HepG2 (cell line): ENCODE measurements around the gene GRM2. TPM values are rescaled to one million over a fixed set of nuclear protein-coding genes. Genes with fewer than 3 reads are reported as not detected.

ENCODE experiments used
- CC2D1A ChIP-seq: sonication (generic); formaldehyde crosslinking; IDR thresholded peaks from 2 replicates; pipeline ENCODE4 v1.8.1; 2023; ENCODE audit warnings: mild to moderate bottlenecking, missing genetic modification reagents
- GTF2F1 ChIP-seq: fragments of 150-350 bp; IDR thresholded peaks from 2 replicates; pipeline ENCODE4 v1.6.1; 2014; ENCODE audit warnings: low read length
- HDAC6 ChIP-seq: fragments of 200-600 bp; sonication (generic); IDR thresholded peaks from 2 replicates; pipeline ENCODE4 v1.7.0; 2017; ENCODE audit warnings: mild to moderate bottlenecking, antibody characterized with exemption, low read length, low read depth
- MBD4 ChIP-seq: IDR thresholded peaks from 2 replicates; pipeline ENCODE4 v1.6.1; 2012; ENCODE audit warnings: low read length, inconsistent platforms, borderline replicate concordance
- MYC ChIP-seq: sonication (generic); formaldehyde crosslinking; IDR thresholded peaks from 2 replicates; pipeline ENCODE4 v1.9.0; 2021; ENCODE audit warnings: missing genetic modification reagents, borderline replicate concordance
- RBAK ChIP-seq: sonication (generic); formaldehyde crosslinking; IDR thresholded peaks from 2 replicates; pipeline ENCODE4 v1.5.1; 2020; ENCODE audit warnings: mild to moderate bottlenecking, missing genetic modification reagents
- SIX4 ChIP-seq: sonication (generic); formaldehyde crosslinking; IDR thresholded peaks from 2 replicates; pipeline ENCODE4 v1.4.0; 2020; ENCODE audit warnings: missing genetic modification reagents
- TCF7L2 ChIP-seq: IDR thresholded peaks from 2 replicates; pipeline ENCODE4 v1.6.1; 2011; ENCODE audit warnings: mild to moderate bottlenecking, low read depth, low read length, moderate library complexity
- TGIF2 ChIP-seq: IDR thresholded peaks from 2 replicates; pipeline ENCODE4 v1.6.1; 2016; ENCODE audit warnings: control low read depth, missing compliant biosample characterization
- ZKSCAN1 ChIP-seq: fragments of 150-350 bp; IDR thresholded peaks from 2 replicates; pipeline ENCODE4 v1.6.1; 2014; ENCODE audit warnings: low read length
- ZNF264 ChIP-seq: sonication (generic); formaldehyde crosslinking; IDR thresholded peaks from 2 replicates; pipeline ENCODE4 v1.4.0; 2020; ENCODE audit warnings: missing genetic modification reagents
- ZNF430 ChIP-seq: sonication (generic); formaldehyde crosslinking; IDR thresholded peaks from 2 replicates; pipeline ENCODE4 v1.9.0; 2021; ENCODE audit warnings: mild to moderate bottlenecking, missing genetic modification reagents
- ZNF567 ChIP-seq: sonication (generic); formaldehyde crosslinking; IDR thresholded peaks from 2 replicates; pipeline ENCODE4 v1.8.1; 2023; ENCODE audit warnings: mild to moderate bottlenecking, missing genetic modification reagents, borderline replicate concordance
- ZNF569 ChIP-seq: sonication (generic); formaldehyde crosslinking; IDR thresholded peaks from 2 replicates; pipeline ENCODE4 v1.5.0; 2020; ENCODE audit warnings: mild to moderate bottlenecking, missing genetic modification reagents, moderate library complexity, borderline replicate concordance
- ZNF788 ChIP-seq: sonication (generic); formaldehyde crosslinking; IDR thresholded peaks from 2 replicates; pipeline ENCODE4 v1.5.0; 2020; ENCODE audit warnings: mild to moderate bottlenecking, missing genetic modification reagents, borderline replicate concordance
- ZSCAN20 ChIP-seq: sonication (generic); formaldehyde crosslinking; IDR thresholded peaks from 2 replicates; pipeline ENCODE4 v1.4.0; 2020; ENCODE audit warnings: missing genetic modification reagents, mild to moderate bottlenecking, borderline replicate concordance
- polyA plus RNA-seq, 8 experiments: library from polyadenylated mRNA; depleted of rRNA in 3 of 8; stranded (reverse) in 7 of 8; unstranded in 1 of 8; fragments of >200 nt; fragmentation: Illumina TruSeq in 4 of 8; extraction: Trizol in 4 of 8; gene quantifications; 2 replicates each; pipeline versions ENCODE4 v1.2.1 to v1.2.3, GENCODE V29; 2011 to 2016; ENCODE audit warnings: low read depth in 4 of 8, missing spikeins in 1 of 8, mixed read lengths in 1 of 8; ENCODE audit not compliant: insufficient read depth in 1 of 8
- total RNA-seq, 5 experiments: library from RNA; depleted of rRNA; stranded (reverse); fragments of >200 nt; fragmentation: Illumina TruSeq; extraction: Trizol; gene quantifications; 2 replicates each; pipeline ENCODE4 v1.2.3, GENCODE V29; 2016; ENCODE audit warnings: low read depth in 1 of 5
- TF ChIP-seq, protein P1 (sequence below): sonication (generic); formaldehyde crosslinking; IDR thresholded peaks from 2 replicates; pipeline ENCODE4 v1.5.0; 2020; ENCODE audit warnings: missing genetic modification reagents
- TF ChIP-seq, protein P2 (sequence below): sonication (generic); formaldehyde crosslinking; IDR thresholded peaks from 2 replicates; pipeline ENCODE4 v1.4.0; 2020; ENCODE audit warnings: missing genetic modification reagents, mild to moderate bottlenecking, borderline replicate concordance
- TF ChIP-seq, protein P3 (sequence below): sonication (generic); formaldehyde crosslinking; IDR thresholded peaks from 2 replicates; pipeline ENCODE4 v1.8.0; 2022; ENCODE audit warnings: mild to moderate bottlenecking, missing genetic modification reagents, moderate library complexity
- TF ChIP-seq, protein P4 (sequence below): sonication (generic); formaldehyde crosslinking; IDR thresholded peaks from 2 replicates; pipeline ENCODE4 v1.4.0; 2020; ENCODE audit warnings: missing genetic modification reagents
- TF ChIP-seq, protein P5 (sequence below): sonication (generic); formaldehyde crosslinking; IDR thresholded peaks from 2 replicates; pipeline ENCODE4 v1.8.1; 2022; ENCODE audit warnings: low read depth, mild to moderate bottlenecking, missing genetic modification reagents

The GRM2 gene
- total and polyA plus RNA-seq, 2 of the 13 experiments (the other 11 are each of a cell fraction or from before 2014, with no cell fraction given): 0.04 to 0.07 TPM

DNA sequence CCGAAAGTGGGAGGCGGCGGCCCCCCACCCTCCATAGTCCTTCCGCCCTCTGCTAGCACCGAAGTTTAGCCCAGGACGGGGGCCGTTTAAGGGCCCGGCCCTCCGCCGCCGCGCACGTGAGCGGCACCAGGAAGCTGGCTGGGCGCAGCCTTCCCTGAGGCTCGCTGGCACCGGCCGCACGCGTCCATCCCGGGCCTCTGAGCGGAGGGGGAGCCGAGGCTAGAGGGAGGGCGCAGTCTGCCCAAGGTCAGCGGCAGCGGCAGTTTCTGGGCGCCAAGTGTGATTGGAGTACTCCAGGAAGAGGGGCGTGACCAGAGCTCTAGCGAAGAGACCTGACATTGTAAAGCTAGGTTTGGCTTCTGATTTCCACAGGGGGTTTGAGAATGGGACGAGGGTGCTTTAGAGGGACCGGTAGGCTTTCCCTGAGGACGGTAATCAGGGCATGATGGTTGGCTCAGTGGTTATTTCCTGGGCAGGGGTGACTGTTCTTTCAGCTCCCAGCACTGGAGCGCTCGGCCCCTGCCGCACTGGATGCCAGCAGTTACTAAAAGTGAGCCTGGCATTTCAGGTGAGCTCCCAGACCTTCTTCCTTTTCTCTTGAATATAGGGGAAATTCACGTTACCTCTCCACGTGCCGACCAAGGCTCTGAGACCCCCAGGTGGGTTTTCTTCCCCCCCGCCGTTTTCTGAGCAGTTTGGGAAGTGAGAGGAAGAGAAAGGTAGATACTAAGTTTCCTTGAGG, 35.0 kb upstream of the GRM2 start (continued):
- TF ChIP-seq MYC (CRISPR knock-in tag) (peak; percentile 86; the same call in 1 of the 2 replicates), ZKSCAN1 (no peak), RBAK (no peak), GTF2F1 (no peak), ZNF430 (CRISPR knock-in tag) (peak; percentile 81; the same call in 1 of the 2 replicates), ZNF264 (no peak), ZNF569 (CRISPR knock-in tag) (no peak), ZSCAN20 (CRISPR knock-in tag) (no peak), TGIF2 (CRISPR knock-in tag) (no peak), MBD4 (no peak), HDAC6 (no peak), SIX4 (CRISPR knock-in tag) (no peak), CC2D1A (CRISPR knock-in tag) (no peak), ZNF788 (CRISPR knock-in tag) (peak; percentile 38; the same call in 1 of the 2 replicates), TCF7L2 (no peak), ZNF567 (CRISPR knock-in tag) (no peak; the same call in 1 of the 2 replicates)
- TF ChIP-seq, protein P1, sequence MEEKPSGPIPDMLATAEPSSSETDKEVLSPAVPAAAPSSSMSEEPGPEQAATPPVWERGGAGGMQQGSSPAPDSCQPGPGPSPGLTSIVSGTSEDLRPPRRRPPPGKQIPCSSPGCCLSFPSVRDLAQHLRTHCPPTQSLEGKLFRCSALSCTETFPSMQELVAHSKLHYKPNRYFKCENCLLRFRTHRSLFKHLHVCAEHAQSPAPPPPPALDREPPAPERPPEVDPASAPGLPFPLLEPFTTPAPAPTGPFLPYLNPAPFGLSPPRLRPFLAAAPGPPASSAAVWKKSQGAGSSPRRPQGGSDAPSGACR: peak; percentile 77; the same call in 1 of the 2 replicates
- TF ChIP-seq, protein P2, sequence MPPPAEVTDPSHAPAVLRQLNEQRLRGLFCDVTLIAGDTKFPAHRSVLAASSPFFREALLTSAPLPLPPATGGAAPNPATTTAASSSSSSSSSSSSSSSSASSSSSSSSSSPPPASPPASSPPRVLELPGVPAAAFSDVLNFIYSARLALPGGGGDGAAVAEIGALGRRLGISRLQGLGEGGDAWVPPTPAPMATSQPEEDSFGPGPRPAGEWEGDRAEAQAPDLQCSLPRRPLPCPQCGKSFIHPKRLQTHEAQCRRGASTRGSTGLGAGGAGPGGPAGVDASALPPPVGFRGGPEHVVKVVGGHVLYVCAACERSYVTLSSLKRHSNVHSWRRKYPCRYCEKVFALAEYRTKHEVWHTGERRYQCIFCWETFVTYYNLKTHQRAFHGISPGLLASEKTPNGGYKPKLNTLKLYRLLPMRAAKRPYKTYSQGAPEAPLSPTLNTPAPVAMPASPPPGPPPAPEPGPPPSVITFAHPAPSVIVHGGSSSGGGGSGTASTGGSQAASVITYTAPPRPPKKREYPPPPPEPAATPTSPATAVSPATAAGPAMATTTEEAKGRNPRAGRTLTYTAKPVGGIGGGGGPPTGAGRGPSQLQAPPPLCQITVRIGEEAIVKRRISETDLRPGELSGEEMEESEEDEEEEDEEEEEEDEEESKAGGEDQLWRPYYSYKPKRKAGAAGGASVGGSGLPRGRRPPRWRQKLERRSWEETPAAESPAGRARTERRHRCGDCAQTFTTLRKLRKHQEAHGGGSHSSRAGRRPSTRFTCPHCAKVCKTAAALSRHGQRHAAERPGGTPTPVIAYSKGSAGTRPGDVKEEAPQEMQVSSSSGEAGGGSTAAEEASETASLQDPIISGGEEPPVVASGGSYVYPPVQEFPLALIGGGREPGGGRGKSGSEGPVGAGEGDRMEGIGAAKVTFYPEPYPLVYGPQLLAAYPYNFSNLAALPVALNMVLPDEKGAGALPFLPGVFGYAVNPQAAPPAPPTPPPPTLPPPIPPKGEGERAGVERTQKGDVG (CRISPR knock-in tag): peak; percentile 53; the same call in 1 of the 2 replicates
- TF ChIP-seq, protein P3, sequence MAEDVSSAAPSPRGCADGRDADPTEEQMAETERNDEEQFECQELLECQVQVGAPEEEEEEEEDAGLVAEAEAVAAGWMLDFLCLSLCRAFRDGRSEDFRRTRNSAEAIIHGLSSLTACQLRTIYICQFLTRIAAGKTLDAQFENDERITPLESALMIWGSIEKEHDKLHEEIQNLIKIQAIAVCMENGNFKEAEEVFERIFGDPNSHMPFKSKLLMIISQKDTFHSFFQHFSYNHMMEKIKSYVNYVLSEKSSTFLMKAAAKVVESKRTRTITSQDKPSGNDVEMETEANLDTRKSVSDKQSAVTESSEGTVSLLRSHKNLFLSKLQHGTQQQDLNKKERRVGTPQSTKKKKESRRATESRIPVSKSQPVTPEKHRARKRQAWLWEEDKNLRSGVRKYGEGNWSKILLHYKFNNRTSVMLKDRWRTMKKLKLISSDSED: no peak
- TF ChIP-seq, protein P4, sequence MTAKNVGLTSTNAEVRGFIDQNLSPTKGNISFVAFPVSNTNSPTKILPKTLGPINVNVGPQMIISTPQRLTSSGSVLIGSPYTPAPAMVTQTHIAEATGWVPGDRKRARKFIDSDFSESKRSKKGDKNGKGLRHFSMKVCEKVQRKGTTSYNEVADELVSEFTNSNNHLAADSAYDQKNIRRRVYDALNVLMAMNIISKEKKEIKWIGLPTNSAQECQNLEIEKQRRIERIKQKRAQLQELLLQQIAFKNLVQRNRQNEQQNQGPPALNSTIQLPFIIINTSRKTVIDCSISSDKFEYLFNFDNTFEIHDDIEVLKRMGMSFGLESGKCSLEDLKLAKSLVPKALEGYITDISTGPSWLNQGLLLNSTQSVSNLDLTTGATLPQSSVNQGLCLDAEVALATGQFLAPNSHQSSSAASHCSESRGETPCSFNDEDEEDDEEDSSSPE (CRISPR knock-in tag): peak; percentile 32; the same call in 1 of the 2 replicates
- TF ChIP-seq, protein P5, sequence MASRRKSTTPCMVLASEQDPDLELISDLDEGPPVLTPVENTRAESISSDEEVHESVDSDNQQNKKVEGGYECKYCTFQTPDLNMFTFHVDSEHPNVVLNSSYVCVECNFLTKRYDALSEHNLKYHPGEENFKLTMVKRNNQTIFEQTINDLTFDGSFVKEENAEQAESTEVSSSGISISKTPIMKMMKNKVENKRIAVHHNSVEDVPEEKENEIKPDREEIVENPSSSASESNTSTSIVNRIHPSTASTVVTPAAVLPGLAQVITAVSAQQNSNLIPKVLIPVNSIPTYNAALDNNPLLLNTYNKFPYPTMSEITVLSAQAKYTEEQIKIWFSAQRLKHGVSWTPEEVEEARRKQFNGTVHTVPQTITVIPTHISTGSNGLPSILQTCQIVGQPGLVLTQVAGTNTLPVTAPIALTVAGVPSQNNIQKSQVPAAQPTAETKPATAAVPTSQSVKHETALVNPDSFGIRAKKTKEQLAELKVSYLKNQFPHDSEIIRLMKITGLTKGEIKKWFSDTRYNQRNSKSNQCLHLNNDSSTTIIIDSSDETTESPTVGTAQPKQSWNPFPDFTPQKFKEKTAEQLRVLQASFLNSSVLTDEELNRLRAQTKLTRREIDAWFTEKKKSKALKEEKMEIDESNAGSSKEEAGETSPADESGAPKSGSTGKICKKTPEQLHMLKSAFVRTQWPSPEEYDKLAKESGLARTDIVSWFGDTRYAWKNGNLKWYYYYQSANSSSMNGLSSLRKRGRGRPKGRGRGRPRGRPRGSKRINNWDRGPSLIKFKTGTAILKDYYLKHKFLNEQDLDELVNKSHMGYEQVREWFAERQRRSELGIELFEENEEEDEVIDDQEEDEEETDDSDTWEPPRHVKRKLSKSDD (CRISPR knock-in tag): no peak
